Esophagus muscularis mucosa (tissue), 4 donors: ENCODE results near the gene PAQR4. TPM values are rescaled to one million over a fixed set of nuclear protein-coding genes. Genes with fewer than 3 reads are reported as not detected.

Experiments used
- DNase-seq: peaks from one replicate; pipeline ENCODE4 v3.0.0-alpha.2; 2017; ENCODE audit errors: extremely low spot score
- H3K27ac ChIP-seq, 4 donors: fragments of 200-600 bp; sonication (generic); replicated peaks in 1 of 4; 1 replicate in 3 of 4; 2 replicates in 1 of 4; pipeline ENCODE4 v1.5.1; 2016 to 2019; ENCODE audit warnings: mild to moderate bottlenecking in 1 of 4
- H3K27me3 ChIP-seq, 4 donors: fragments of 200-600 bp; sonication (generic); one replicate each; pipeline versions ENCODE4 v1.5.1 to v1.6.0; 2016 to 2019
- H3K36me3 ChIP-seq, 4 donors: fragments of 200-600 bp; sonication (generic); one replicate each; pipeline ENCODE4 v1.5.1; 2016 to 2019
- H3K4me1 ChIP-seq, 4 donors: fragments of 200-600 bp; sonication (generic); one replicate each; pipeline ENCODE4 v1.5.1; 2016 to 2019
- H3K4me3 ChIP-seq, 4 donors: fragments of 200-600 bp; sonication (generic); 1 replicate in 2 of 4; 2 replicates in 2 of 4; pipeline ENCODE4 v1.5.1; 2016 to 2019; ENCODE audit warnings: mild to moderate bottlenecking in 4 of 4, moderate library complexity in 1 of 4
- H3K9me3 ChIP-seq, 4 donors: fragments of 200-600 bp; sonication (generic); 1 replicate in 3 of 4; 2 replicates in 1 of 4; pipeline ENCODE4 v1.5.1; 2016 to 2019
- CTCF ChIP-seq, 3 experiments: fragments of 200-600 bp in 2 of 3; fragments of 450-650 bp in 1 of 3; sonication (generic) in 2 of 3; IDR thresholded peaks; one replicate each; pipeline ENCODE4 v1.5.1; 2017 to 2019; ENCODE audit warnings: antibody characterized with exemption in 3 of 3, mild to moderate bottlenecking in 2 of 3, moderate library complexity in 1 of 3
- EP300 ChIP-seq: sonication (generic); formaldehyde crosslinking; IDR thresholded peaks from one replicate; pipeline ENCODE4 v1.6.1; 2017; ENCODE audit warnings: antibody characterized with exemption
- POLR2A ChIP-seq: fragments of 450-650 bp; IDR thresholded peaks from one replicate; pipeline ENCODE4 v1.6.1; 2017; ENCODE audit warnings: antibody characterized with exemption, moderate library complexity, mild to moderate bottlenecking, low read depth
- POLR2AphosphoS5 ChIP-seq, 2 donors: sonication (generic); formaldehyde crosslinking; IDR thresholded peaks; one replicate each; pipeline ENCODE4 v1.6.1; 2017; ENCODE audit warnings: antibody characterized with exemption in 2 of 2
- WGBS: methylation state at CpG from one replicate; pipeline ENCODE4 v1.1.5; 2018; 5-methylcytosine and 5-hydroxymethylcytosine counted together
- intact Hi-C: fragments of 100-400 bp; cut with DNase I; formaldehyde crosslinking; loops from one replicate; pipeline ENCODE4 v1.15.1; 2023
- total RNA-seq, 4 donors: library from RNA; depleted of rRNA; stranded (reverse); fragments of >200 nt; gene quantifications; one replicate each; pipeline versions ENCODE4 v1.1.0 to v1.2.1, GENCODE V29; 2016

Gene PAQR4
- total RNA-seq, 4 donors from 2014 or later: 2.2 to 7.5 (median 4.7) TPM

GRCh38 chr16:2959206-2959605 is 9.9 kb upstream of the PAQR4 start:
- Histone ChIP-seq H3K4me3 (no peak overlapping the region), H3K27me3 (peaks cover 16 to 99% (median 51%) of the 10 kb centered on the region in 4 donors), H3K36me3 (no peaks in the 10 kb centered on the region), H3K4me1 (peaks cover 15 to 24% (median 19%) of the 10 kb centered on the region in 4 donors), H3K27ac (no peak overlapping the region), H3K9me3 (no peaks in the 10 kb centered on the region)
- TF ChIP-seq POLR2A (no peak), POLR2AphosphoS5 (IDR thresholded peaks at IDR 0.05) (no peak), CTCF (IDR thresholded peaks at IDR 0.05) (no peak), EP300 (no peak)
- WGBS: 55% methylated on average over 10 of the region's 10 CpGs
- no peak for DNase-seq
- intact Hi-C loops: no loop called here

- H3K4me3 ChIP-seq: no peak overlapping the region
- intact Hi-C loops: no loop called here
- H3K27me3 ChIP-seq: peaks cover 24 to 99% (median 57%) of the 10 kb centered on the region in 4 donors
- H3K36me3 ChIP-seq: no peaks in the 10 kb centered on the region
- TF ChIP-seq EP300 (no peak), POLR2A (no peak), CTCF (IDR thresholded peaks at IDR 0.05) (no peak), POLR2AphosphoS5 (IDR thresholded peaks at IDR 0.05) (no peak)
- WGBS: 69% methylated on average over 8 of the region's 17 CpGs
- H3K27ac ChIP-seq: no peak overlapping the region
- no peaks in the 10 kb centered on the region for H3K9me3 ChIP-seq
- DNase-seq: no peak
- peaks cover 26 to 36% (median 30%) of the 10 kb centered on the region in 4 donors for H3K4me1 ChIP-seq
Measured at GRCh38 chr16:2960183-2961010, 8.8 kb upstream of the PAQR4 start.

DNA sequence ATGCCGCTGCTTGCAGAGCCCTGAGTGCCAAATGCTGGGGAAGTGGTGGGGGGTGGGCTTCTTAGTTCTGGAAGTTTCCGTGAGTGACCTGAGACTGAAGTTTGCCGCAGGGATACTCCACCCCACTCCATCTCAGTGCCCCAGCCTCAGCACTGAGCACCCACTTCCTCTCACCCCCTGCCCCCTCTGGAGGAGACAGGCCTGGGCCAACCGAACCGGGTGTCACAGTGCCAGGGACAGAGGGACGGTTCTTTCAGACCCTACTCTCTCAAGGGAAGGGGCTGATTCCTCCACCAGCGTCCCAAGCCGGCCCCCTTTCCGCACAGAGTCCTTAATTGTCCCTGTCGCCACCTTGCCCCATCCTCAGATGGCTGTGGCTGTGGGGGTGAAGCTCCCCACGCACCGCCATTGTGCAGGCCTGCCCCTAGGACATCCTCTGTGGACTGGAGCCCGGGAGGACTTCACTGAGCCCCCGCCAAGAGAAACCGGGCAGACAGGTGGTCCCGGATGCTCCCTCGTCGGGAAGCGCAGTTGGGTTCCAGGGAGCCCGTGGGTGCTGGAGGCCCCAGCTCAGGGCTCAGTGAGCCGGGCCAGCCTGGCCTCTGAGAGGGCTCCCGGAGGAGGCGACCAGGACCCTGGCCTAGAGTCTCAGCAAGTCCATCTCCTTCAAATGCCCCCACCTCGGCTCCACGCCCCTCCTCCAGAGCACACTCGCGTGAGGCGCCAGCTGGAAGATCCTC is 6.6 kb upstream of the PAQR4 start:
- intact Hi-C loops: no loop called here
- TF ChIP-seq EP300 (no peak), CTCF (IDR thresholded peaks at IDR 0.05) (no peak), POLR2A (no peak), POLR2AphosphoS5 (IDR thresholded peaks at IDR 0.05) (no peak)
- Histone ChIP-seq H3K9me3 (no peaks in the 10 kb centered on the region), H3K36me3 (no peaks in the 10 kb centered on the region), H3K27me3 (peaks cover 30 to 99% (median 68%) of the 10 kb centered on the region in 4 donors), H3K4me1 (peaks cover 34 to 50% (median 46%) of the 10 kb centered on the region in 4 donors), H3K4me3 (no peak overlapping the region), H3K27ac (no peak overlapping the region)
- WGBS: 18% methylated on average over 21 of the region's 28 CpGs
- DNase-seq: no peak

GRCh38 chr16:2963074-2963722 is 6.0 kb upstream of the PAQR4 start:
- WGBS: 3% methylated on average over 5 of the region's 40 CpGs
- DNase-seq: no peak
- TF ChIP-seq POLR2A (no peak), EP300 (no peak), POLR2AphosphoS5 (IDR thresholded peaks at IDR 0.05) (no peak), CTCF (IDR thresholded peaks at IDR 0.05) (no peak)
- H3K9me3 ChIP-seq: no peaks in the 10 kb centered on the region
- intact Hi-C loops: no loop called here
- H3K36me3 ChIP-seq: no peaks in the 10 kb centered on the region
- peaks cover 34 to 99% (median 75%) of the 10 kb centered on the region in 4 donors for H3K27me3 ChIP-seq
- peak overlapping the region; percentile 34 to 50 (median 36) for H3K4me3 ChIP-seq
- H3K4me1 ChIP-seq: peaks cover 39 to 57% (median 53%) of the 10 kb centered on the region in 4 donors
- no peak overlapping the region for H3K27ac ChIP-seq
